Measurements from ENCODE around the gene MAPKAPK3. TPM values are rescaled to one million over a fixed set of nuclear protein-coding genes. Genes with fewer than 3 reads are reported as not detected.

MAPKAPK3 gene
- total RNA-seq (88.2 and 94.7 TPM in 2 replicates), polyA plus RNA-seq (77.3 and 94.2 TPM in 2 replicates)

- no peaks in the 10 kb centered on the region for H3K36me3 ChIP-seq
- no peak for TF ChIP-seq CTCF (IDR thresholded peaks at IDR 0.05; ENCODE audit: low read depth, low read length)
- H3K4me1 ChIP-seq (ENCODE audit: low read depth) = peaks cover 15% of the 10 kb centered on the region
- no peaks in the 10 kb centered on the region for H3K9me3 ChIP-seq (ENCODE audit: low read depth)
- H3K27ac ChIP-seq = peak within 1 kb of the TSS; percentile 87
- H3K4me3 ChIP-seq = peak within 1 kb of the TSS; percentile 81
- no peaks in the 10 kb centered on the region for H3K27me3 ChIP-seq
- DNase-seq (ENCODE audit: low read depth in 1 of 2, low spot score in 1 of 2) = peak; percentile 27 to 48
Observed at GRCh38 chr3:50617096-50617791, at the start of gene MAPKAPK3. Gene MAPKAPK3, plus strand, starts transcription at chr3:50617151. Its CDS starts 415 bp downstream, at chr3:50617566.

GRCh38 chr3:50567386-50568167 lies 49.4 kb upstream of the MAPKAPK3 start, which contains the start of gene C3orf18:
Gene C3orf18, minus strand, starts transcription at chr3:50567747. Its CDS starts 2,048 bp downstream, at chr3:50565699.
- Histone ChIP-seq H3K4me3 (peak within 1 kb of the TSS; percentile 52), H3K36me3 (no peaks in the 10 kb centered on the region), H3K9me3 (ENCODE audit: low read depth) (no peaks in the 10 kb centered on the region), H3K27me3 (no peaks in the 10 kb centered on the region), H3K27ac (peak within 1 kb of the TSS; percentile 16), H3K4me1 (ENCODE audit: low read depth) (peaks cover 3% of the 10 kb centered on the region)
- peak; percentile 95 for DNase-seq (ENCODE audit: low read depth in 1 of 2, low spot score in 1 of 2)
- TF ChIP-seq CTCF (IDR thresholded peaks at IDR 0.05; ENCODE audit: low read depth, low read length) = no peak

GRCh38 chr3:50568947-50569749 lies 47.8 kb upstream of the MAPKAPK3 start, which contains the start of gene HEMK1:
Gene HEMK1, plus strand, starts transcription at chr3:50569522. Its CDS starts 1,583 bp downstream, at chr3:50571105.
- Histone ChIP-seq H3K27me3 (no peaks in the 10 kb centered on the region), H3K27ac (peak within 1 kb of the TSS; percentile 45), H3K4me3 (peak within 1 kb of the TSS; percentile 72), H3K9me3 (ENCODE audit: low read depth) (no peaks in the 10 kb centered on the region), H3K36me3 (no peaks in the 10 kb centered on the region), H3K4me1 (ENCODE audit: low read depth) (peaks cover 3% of the 10 kb centered on the region)
- no peak for TF ChIP-seq CTCF (IDR thresholded peaks at IDR 0.05; ENCODE audit: low read depth, low read length)
- peak; percentile 97 for DNase-seq (ENCODE audit: low read depth in 1 of 2, low spot score in 1 of 2)

- H3K27me3 ChIP-seq = no peaks in the 10 kb centered on the region
- H3K27ac ChIP-seq = no peak overlapping the region
- H3K4me1 ChIP-seq (ENCODE audit: low read depth) = peaks cover 3% of the 10 kb centered on the region
- TF ChIP-seq CTCF (IDR thresholded peaks at IDR 0.05; ENCODE audit: low read depth, low read length) = no peak
- peak overlapping the region; percentile 72 for H3K4me3 ChIP-seq
- no peaks in the 10 kb centered on the region for H3K9me3 ChIP-seq (ENCODE audit: low read depth)
- H3K36me3 ChIP-seq = no peaks in the 10 kb centered on the region
- no peak for DNase-seq (ENCODE audit: low read depth in 1 of 2, low spot score in 1 of 2)
Observed at GRCh38 chr3:50570508-50571279, 46.3 kb upstream of the MAPKAPK3 start.
